Astrocyte (in vitro differentiated cells and primary cell): ENCODE measurements around the gene ASAH2B. TPM values are rescaled to one million over a fixed set of nuclear protein-coding genes. Genes with fewer than 3 reads are reported as not detected.

ENCODE experiments used
- DNase-seq: peaks from one replicate; pipeline ENCODE4 v3.0.0-alpha.2; 2010; ENCODE audit warnings: low read depth
- FAIRE-seq: peaks from 2 replicates; lab custom pipeline; 2011; peaks lifted over from hg19 to GRCh38; lab: Jason Lieb, UNC
- H2AFZ ChIP-seq: 2 replicates; pipeline ENCODE4 v1.6.0; 2012; ENCODE audit warnings: low read depth, low read length, inconsistent platforms
- H3K27ac ChIP-seq: 2 replicates; pipeline ENCODE4 v1.5.1; 2011; ENCODE audit warnings: low read depth, low read length, inconsistent platforms
- H3K27me3 ChIP-seq: 2 replicates; pipeline ENCODE4 v1.6.0; 2011; ENCODE audit warnings: low read length, inconsistent platforms; ENCODE audit not compliant: insufficient read depth
- H3K36me3 ChIP-seq: 2 replicates; pipeline ENCODE4 v1.5.1; 2011; ENCODE audit warnings: low read length, inconsistent platforms; ENCODE audit not compliant: insufficient read depth
- H3K4me1 ChIP-seq: 2 replicates; pipeline ENCODE4 v1.5.1; 2011; ENCODE audit warnings: low read length, inconsistent platforms; ENCODE audit not compliant: insufficient read depth
- H3K4me2 ChIP-seq: 2 replicates; pipeline ENCODE4 v1.6.0; 2012; ENCODE audit warnings: low read length, inconsistent platforms
- H3K4me3 ChIP-seq: 2 replicates; pipeline ENCODE4 v1.5.1; 2011; ENCODE audit warnings: low read depth, mild to moderate bottlenecking, low read length, inconsistent platforms; ENCODE audit not compliant: insufficient read depth
- H3K79me2 ChIP-seq: 2 replicates; pipeline ENCODE4 v1.6.0; 2012; ENCODE audit warnings: mild to moderate bottlenecking, low read length, inconsistent platforms; ENCODE audit not compliant: insufficient read depth
- H3K9ac ChIP-seq: 2 replicates; pipeline ENCODE4 v1.6.0; 2012; ENCODE audit warnings: mild to moderate bottlenecking, low read length, inconsistent platforms
- H3K9me3 ChIP-seq: 2 replicates; pipeline ENCODE4 v1.5.1; 2012; ENCODE audit warnings: low read depth, mild to moderate bottlenecking, low read length, inconsistent platforms; ENCODE audit not compliant: insufficient read depth
- H4K20me1 ChIP-seq: 2 replicates; pipeline ENCODE4 v1.6.0; 2012; ENCODE audit warnings: low read length, inconsistent platforms; ENCODE audit not compliant: insufficient read depth
- H3K27ac Mint-ChIP-seq: one replicate; pipeline ENCODE4 v1.8.0; 2021; ENCODE audit warnings: mild to moderate bottlenecking, mixed read lengths; ENCODE audit not compliant: unreplicated experiment
- H3K27me3 Mint-ChIP-seq: one replicate; pipeline ENCODE4 v1.8.0; 2021; ENCODE audit warnings: low read depth, mixed read lengths; ENCODE audit not compliant: unreplicated experiment
- H3K36me3 Mint-ChIP-seq: one replicate; pipeline ENCODE4 v1.8.0; 2021; ENCODE audit warnings: low read depth, mixed read lengths; ENCODE audit not compliant: unreplicated experiment
- H3K4me1 Mint-ChIP-seq: one replicate; pipeline ENCODE4 v1.8.0; 2021; ENCODE audit warnings: low read depth, mixed read lengths; ENCODE audit not compliant: unreplicated experiment
- H3K4me3 Mint-ChIP-seq: one replicate; pipeline ENCODE4 v1.8.0; 2021; ENCODE audit warnings: mild to moderate bottlenecking, moderate library complexity, mixed read lengths; ENCODE audit not compliant: unreplicated experiment
- H3K9me3 Mint-ChIP-seq: one replicate; pipeline ENCODE4 v1.8.0; 2021; ENCODE audit warnings: mild to moderate bottlenecking, mixed read lengths; ENCODE audit not compliant: unreplicated experiment
- CTCF ChIP-seq: IDR thresholded peaks from 2 replicates; pipeline ENCODE4 v1.5.1; 2011; ENCODE audit warnings: low read depth, mild to moderate bottlenecking, inconsistent platforms, low read length, moderate library complexity; ENCODE audit not compliant: insufficient read depth
- EZH2 ChIP-seq: IDR thresholded peaks from 2 replicates; pipeline ENCODE4 v1.6.1; 2012; ENCODE audit warnings: mild to moderate bottlenecking, low read length, inconsistent platforms; ENCODE audit not compliant: insufficient read depth
- total RNA-seq: library from RNA; stranded (reverse); gene quantifications from 2 replicates; pipeline ENCODE4 v1.2.1, GENCODE V29; 2021

The ASAH2B gene
- total RNA-seq, 1 donor from 2014 or later = 7.6 TPM

DNA sequence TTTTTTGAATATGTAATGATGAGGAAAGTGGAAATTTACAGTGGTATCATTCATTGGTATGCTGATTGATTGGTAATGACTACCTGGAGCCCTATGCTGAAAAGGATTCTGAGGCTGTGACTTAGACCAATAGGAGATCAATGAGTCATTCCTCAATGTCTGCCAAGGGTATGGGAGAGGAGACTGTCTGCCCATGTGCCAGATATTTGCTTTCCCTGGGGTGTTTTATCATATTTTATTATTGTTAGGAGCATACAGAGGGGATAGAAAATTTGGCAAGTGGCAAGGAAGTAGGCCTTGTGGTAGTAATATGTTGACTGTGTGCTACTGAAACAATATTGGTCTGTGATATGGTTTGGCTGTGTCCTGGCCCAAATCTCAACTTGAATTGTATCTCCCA, 54.8 kb downstream of the ASAH2B start:
- Mint-ChIP-seq H3K27ac (no peak overlapping the region), H3K27me3 (no peaks in the 10 kb centered on the region), H3K4me1 (no peaks in the 10 kb centered on the region), H3K4me3 (no peak overlapping the region), H3K9me3 (peaks cover 3% of the 10 kb centered on the region), H3K36me3 (no peaks in the 10 kb centered on the region)
- Histone ChIP-seq H3K9me3 (no peaks in the 10 kb centered on the region), H3K4me2 (no peak overlapping the region), H3K27me3 (peaks cover 2% of the 10 kb centered on the region), H4K20me1 (no peaks in the 10 kb centered on the region), H3K4me3 (no peak overlapping the region), H3K79me2 (no peaks in the 10 kb centered on the region), H3K27ac (no peak overlapping the region), H3K36me3 (no peaks in the 10 kb centered on the region), H3K4me1 (no peaks in the 10 kb centered on the region), H2AFZ (no peak overlapping the region), H3K9ac (no peak overlapping the region)
- DNase-seq (no peak), FAIRE-seq (no peak)
- no peak for TF ChIP-seq EZH2
- no peak for TF ChIP-seq CTCF

DNA sequence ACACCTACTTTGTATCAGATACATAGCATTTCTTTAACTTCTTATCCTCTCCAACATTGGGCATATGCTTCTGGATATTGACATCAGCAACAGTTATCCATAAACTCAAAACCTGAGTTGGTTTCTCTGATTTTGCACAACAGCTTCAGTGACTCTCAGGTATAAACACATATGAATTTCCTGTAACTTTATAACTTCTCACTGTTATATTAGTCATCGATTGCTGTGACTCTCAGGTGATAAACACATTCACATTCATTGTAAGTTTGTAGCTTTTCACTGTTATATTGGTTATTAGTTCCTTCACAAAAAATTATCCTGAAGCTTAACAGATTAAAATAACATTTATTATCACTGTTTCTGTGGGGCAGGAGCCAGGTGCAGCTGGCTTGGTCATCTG, 57.0 kb downstream of the ASAH2B start:
- Histone ChIP-seq H3K4me2 (no peak overlapping the region), H3K4me1 (no peaks in the 10 kb centered on the region)

More for the DNA sequence above, 57.0 kb downstream of the ASAH2B start:
- no peaks in the 10 kb centered on the region for H3K79me2 ChIP-seq
- no peaks in the 10 kb centered on the region for H3K9me3 ChIP-seq
- no peak overlapping the region for H3K27ac Mint-ChIP-seq
- peaks cover 2% of the 10 kb centered on the region for H3K27me3 ChIP-seq
- no peak overlapping the region for H3K9ac ChIP-seq
- no peaks in the 10 kb centered on the region for H3K27me3 Mint-ChIP-seq
- DNase-seq (no peak), FAIRE-seq (no peak)
- H2AFZ ChIP-seq = no peak overlapping the region
- no peaks in the 10 kb centered on the region for H3K36me3 Mint-ChIP-seq
- TF ChIP-seq EZH2 = no peak
- TF ChIP-seq CTCF = no peak
- no peaks in the 10 kb centered on the region for H3K36me3 ChIP-seq
- no peak overlapping the region for H3K4me3 ChIP-seq
- H3K4me1 Mint-ChIP-seq = no peaks in the 10 kb centered on the region
- no peaks in the 10 kb centered on the region for H4K20me1 ChIP-seq
- no peak overlapping the region for H3K4me3 Mint-ChIP-seq
- no peak overlapping the region for H3K27ac ChIP-seq
- H3K9me3 Mint-ChIP-seq = peaks cover 3% of the 10 kb centered on the region
